GM10847 (cell line): ENCODE measurements around the gene GOSR1.

Source experiments
- POLR2A ChIP-seq: IDR thresholded peaks from 2 replicates; pipeline ENCODE4 v1.6.1; 2011; ENCODE audit not compliant: insufficient read length; ENCODE audit errors: extremely low read depth

Gene GOSR1

GRCh38 chr17:30555942-30556341, 78.7 kb downstream of the GOSR1 start:
- TF ChIP-seq POLR2A, result no peak

GRCh38 chr17:30556374-30557332, 79.4 kb downstream of the GOSR1 start:
- no peak for TF ChIP-seq POLR2A

GRCh38 chr17:30557916-30558685, 80.9 kb downstream of the GOSR1 start:
- no peak for TF ChIP-seq POLR2A

- TF ChIP-seq POLR2A, result no peak
These were observed 81.7 kb downstream of the GOSR1 start for GRCh38 chr17:30558686-30559545.

- TF ChIP-seq POLR2A, result no peak
These were observed 82.4 kb downstream of the GOSR1 start for GRCh38 chr17:30559656-30560055.

GRCh38 chr17:30565073-30565935, 88.1 kb downstream of the GOSR1 start:
- TF ChIP-seq POLR2A, result no peak

- no peak for TF ChIP-seq POLR2A
These were observed 90.3 kb downstream of the GOSR1 start for GRCh38 chr17:30567231-30568116.

- TF ChIP-seq POLR2A, result no peak
These were observed 90.9 kb downstream of the GOSR1 start for GRCh38 chr17:30568117-30568430.

GRCh38 chr17:30570191-30570590, 93.0 kb downstream of the GOSR1 start:
- TF ChIP-seq POLR2A, result no peak

- TF ChIP-seq POLR2A, result no peak
These were observed 93.5 kb downstream of the GOSR1 start for GRCh38 chr17:30570596-30571265.

- TF ChIP-seq POLR2A, result no peak
These were observed 94.7 kb downstream of the GOSR1 start for GRCh38 chr17:30571921-30572320.

GRCh38 chr17:30573603-30574175, 96.5 kb downstream of the GOSR1 start:
- no peak for TF ChIP-seq POLR2A

GRCh38 chr17:30576326-30576861, 99.2 kb downstream of the GOSR1 start:
- no peak for TF ChIP-seq POLR2A
